ENCODE results near the gene GRK6.

The GRK6 gene

DNA sequence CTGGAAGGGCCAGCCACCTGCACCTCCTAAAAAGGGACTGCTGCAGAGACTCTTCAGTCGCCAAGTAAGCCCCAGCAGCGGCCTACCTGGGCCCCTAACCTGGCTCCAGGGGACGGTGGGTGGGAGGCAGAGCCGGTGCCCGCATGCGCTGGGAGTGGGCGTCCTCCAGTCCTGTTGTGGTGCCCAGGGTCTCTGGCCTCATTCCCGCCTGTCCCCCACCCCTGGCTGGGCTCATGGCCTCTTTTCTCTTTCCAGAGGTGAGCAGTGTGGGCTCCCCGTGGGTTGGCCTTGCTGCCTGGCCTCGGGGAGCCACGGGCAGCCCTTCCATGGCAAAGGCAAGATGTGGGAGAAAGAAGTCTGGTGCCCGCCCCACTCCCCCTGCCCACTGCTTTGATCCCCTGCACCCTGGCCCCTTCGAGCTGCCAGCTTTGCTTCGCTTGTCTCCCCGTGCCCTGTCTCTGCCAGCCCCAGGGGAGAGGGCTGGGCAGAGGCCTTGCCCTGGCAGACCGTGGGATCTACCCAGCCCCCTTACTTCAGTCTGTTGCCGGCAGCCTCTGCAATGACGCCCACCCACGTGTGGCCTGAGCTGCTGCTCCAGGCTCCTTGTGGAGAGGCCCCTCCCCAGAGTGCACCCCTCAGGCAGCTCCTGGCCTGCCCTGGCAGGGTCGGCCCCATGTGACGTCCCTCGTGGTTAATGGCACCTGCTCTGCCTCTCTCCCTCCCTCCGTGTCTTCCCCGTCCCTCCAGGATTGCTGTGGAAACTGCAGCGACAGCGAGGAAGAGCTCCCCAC, 14.7 kb downstream of the GRK6 start:
- DNase-seq, result no peak

DNA sequence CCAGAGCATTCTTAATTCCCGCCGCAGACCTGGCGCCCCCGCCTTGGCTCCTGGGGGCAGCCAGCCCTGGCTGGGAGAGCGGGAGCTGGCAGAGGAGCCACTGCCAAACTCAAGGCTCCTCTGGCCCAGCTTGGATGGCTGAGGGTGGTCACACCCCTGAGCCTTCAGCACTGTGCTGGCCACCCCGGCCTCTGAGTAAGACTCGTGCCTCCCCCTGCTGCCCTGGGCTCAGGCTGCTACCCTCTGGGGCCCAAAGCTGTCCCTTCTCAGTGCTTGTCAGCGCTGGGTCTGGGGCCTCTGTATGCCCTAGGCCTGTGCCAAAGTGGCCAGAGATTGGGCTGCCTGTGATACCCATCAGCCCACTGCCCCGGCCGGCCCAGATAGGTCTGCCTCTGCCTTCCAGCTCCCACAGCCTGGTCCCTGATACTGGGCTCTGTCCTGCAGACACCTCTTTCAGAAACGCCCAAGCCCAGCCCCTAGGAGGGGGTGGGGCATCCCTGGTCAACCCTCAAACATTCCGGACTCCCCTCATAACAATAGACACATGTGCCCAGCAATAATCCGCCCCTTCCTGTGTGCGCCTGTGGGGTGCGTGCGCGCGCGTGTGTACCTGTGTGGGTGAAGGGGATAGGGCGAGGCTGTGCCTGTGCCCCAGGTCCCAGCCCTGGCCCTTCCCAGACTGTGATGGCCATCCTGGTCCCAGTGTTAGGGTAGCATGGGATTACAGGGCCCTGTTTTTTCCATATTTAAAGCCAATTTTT, 15.8 kb downstream of the GRK6 start:
- DNase-seq, result no peak

DNA sequence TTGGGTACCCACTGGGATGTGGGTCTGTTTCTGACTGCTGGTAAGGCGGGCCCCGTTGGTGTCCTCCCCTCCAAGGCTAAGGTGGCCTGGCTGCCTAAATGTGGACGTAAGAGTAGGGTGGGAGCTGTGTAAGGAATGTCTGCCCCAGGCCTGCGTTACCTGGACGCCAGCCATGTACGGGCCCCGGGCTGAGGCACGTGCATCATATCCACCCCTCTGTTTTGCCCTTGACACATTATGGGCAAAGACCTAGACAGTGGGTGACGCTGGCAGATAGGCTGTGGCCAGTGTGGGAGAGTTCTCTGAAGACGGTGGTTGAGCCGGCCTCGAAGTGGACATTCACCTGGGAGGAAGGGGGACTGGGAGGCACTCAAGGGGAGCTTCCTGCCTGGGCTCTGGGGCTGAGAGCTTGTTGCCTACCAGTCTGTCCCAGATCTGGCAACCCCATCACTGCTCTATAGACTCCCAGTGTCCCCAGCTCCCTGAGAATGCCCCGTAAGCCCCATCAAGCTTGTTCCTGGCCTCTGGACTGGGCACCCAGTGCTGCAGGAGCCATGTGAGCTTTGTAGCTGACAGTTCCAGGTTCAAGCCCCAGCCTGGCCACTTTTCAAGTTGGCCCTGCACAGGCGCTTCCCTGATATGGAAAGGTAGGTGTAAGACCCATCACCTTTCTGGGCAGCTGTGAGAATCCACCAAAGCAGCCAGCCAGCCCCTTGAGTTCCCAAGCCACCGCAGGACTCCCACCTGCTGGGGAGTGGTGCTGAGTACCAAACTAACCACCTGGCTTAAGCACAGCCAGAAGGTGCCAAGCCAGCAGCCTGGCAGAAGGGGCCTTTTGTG, 16.9 kb downstream of the GRK6 start:
- no peak for DNase-seq

DNA sequence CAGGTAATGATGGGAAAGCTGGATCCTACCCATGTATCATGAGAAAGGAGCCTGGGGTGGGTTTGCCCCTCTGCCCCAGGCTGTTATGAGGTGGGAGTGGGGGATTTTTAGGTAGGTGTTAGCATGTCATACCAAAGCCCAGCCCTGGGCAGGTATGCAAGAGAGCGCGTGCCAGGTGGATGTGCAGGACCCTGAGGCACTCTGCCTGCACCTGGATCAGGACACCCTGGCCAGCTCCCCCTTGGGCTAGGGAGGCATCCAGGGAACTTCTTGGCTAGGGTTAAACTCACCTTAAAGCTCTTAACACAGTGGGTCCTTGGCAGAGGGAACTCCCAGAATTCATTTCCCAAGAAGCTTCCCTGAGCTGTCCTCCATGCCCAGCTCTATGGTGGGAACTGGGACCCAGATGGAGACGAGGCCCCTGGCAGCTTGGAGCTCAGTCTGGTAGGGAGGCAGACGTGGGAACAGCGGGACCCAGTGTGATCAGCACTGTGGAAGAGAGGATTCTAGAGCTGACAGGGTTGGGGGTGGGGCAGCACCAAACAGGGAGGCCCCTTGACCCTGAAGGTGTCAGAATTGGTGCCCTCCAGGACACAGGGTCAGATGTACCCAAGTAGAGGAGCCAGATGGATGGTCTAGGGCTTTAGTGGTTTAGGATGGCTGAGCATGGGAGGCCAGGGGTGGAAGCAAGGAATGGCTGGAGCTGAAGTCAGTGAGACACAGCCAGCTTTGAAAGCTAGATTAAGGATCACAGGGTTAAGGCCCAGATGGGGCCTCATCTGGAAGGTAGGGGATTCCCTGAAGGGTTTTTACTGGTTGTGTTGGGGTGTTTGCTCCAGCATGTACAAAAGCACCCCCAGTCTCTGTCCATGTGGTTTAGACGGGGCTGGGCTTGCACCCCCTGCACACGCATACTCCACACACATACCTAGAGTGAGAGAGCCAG, 17.9 kb downstream of the GRK6 start:
- DNase-seq, result no peak

DNA sequence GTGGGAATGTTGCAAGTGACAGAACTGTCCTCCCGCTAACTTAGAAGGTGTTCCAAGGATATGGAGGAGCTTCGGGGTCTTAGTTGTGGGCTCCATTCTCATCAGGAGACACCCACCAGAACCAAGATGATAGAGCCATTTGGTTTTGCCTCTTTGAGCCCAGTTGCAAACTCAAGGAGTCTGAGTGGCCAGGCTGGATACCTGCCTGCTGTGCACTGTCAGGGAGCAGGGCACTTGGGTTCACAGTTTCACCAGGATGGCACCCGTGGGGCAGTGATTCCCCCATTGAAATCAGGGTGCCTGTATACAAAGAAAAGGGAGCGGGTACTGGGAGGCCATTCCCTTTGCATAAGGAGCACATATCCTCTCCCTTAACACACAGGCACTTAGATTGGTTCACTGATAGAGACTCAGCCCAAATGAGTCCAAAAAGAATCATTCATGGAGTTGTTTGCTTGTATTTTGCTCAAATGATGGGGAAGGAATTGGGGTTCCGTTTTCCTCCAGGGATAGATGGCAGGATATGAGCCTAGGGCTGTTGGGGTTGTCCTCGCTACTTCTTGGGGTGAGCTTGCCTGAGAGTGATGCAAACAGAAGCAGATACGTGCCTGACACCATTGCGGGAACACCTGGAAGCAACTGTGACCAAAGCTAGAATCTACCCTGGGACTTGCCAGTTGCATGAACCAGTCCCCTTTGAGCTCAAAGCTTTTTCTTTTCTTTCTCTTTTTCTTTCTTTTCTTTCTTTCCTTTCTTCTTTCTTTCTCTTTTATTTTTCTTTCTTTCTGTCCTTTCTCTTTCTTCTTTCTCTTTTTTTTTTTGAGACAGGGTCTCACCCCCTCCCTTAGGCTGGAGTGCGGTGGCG, 18.8 kb downstream of the GRK6 start:
- DNase-seq, result peak; percentile 42

DNA sequence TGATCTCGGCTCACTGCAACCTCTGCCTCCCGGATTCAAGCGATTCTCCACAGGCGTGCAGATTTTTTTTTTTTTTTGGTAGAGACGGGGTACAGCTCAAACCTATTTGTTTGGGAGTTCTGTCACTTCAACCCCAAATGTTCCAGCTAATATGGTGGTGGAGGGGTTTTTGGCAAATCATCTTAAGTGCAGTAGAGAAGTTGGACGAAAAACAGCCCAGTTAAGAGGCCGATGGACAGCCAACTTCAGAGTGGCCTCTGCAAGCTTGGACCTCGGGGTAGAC, 19.4 kb downstream of the GRK6 start:
- DNase-seq, result no peak

DNA sequence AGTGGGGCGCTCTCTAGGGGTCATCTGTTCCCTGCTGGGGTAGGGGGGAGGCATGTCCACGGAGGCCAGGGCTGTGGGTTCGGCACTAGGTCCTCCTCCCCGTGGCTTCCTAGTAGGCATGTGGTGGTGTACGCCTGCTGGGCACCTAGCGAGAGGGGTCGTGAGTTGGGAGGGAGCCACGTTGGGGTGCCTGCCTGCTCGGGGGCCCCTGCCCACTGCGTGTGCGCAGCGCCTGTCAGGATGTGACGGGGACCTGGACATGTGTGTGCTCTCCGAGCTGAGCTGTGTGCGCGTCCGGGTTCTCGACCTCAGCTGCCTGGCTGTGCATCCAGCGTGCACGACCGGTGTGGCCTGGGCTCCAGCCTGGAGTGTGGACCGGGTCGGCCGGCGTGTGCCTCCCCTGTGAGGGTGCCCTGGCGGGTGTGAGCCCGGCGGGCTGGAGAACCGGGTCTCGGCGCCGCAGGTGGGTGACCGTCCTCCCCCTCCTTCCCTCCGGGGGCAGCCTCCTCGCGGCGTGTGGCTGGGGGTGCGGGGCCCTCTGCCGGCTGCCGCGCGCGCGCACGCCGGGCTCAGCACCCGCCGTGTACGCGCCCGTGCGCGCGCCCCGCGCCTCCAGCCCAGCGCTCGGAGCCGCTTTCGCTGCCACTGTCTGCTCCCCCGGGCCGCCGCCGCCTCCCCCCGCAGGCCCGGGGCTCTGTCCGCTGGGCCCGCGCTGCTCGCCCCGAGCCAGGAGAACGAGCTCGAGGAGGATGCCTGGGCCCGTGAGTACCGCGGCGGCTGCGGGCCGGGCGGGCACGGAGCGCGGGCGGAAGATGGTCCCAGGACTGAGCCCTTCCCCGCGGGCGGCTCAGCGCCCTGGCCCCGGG, 20.0 kb downstream of the GRK6 start, which contains the start of gene PRR7:
Gene PRR7 (plus strand): TSS at position 615 of the 866 bp plus-strand sequence. CDS start 8,254 bp downstream, outside the sequence.
- DNase-seq, result peak; percentile 72

DNA sequence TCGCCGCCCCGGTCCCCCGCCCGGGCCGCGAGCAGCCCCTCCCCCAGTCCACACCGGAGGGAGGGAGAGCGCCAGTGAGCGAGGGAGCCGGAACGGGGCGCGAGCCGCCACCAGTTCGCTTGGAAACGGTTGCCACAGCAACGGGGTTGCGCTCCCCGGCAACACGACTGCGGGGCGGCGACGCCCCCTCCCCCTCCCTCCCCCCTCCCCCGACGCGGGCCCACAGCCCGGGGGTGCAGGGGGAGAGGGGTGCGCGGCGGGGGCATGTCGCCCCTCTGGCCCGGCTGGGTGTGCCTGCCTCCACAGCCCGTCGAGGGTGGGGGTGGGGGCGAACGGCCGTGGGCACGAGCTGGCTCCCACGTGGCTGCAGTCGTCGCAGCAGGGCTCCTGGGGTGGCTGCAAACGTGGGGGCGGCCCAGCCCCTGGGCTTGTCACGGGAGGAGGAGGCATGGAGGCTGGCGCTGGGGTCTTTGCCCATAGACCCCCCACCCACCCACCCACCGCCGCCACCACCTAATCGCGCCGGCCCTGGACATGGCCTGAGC, 20.7 kb downstream of the GRK6 start:
- peak; percentile 76 for DNase-seq

DNA sequence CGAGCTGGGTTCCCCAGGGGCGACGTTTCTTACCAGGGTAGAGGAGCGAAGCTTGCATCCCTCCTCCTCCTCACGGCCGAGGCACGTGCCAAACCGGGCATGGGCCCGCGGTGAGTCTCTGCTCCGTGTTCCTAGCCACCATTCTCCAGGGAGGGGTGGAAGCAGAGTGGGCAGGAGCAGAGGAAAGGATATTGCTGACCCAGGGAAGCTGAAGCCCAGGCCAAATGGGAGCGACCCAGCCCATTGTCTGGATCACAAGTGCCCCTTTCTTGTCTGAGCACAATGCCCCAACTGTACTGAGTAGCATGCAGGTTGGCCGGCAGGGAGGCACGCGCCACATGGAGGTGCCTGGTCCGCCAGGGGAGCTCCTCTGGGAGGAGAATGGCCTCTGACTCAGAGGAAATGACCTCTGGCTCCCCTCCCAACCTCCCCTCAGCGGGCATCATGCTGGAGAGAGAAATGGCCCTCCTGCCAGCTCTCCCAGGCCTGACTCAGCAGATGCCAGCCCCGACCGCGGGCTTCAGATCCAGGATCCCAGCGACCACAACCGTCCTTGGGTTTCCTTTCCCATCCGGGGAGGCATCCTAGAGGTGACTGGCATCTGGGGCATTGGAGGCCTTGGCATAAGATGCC, 21.3 kb downstream of the GRK6 start:
- no peak for DNase-seq

DNA sequence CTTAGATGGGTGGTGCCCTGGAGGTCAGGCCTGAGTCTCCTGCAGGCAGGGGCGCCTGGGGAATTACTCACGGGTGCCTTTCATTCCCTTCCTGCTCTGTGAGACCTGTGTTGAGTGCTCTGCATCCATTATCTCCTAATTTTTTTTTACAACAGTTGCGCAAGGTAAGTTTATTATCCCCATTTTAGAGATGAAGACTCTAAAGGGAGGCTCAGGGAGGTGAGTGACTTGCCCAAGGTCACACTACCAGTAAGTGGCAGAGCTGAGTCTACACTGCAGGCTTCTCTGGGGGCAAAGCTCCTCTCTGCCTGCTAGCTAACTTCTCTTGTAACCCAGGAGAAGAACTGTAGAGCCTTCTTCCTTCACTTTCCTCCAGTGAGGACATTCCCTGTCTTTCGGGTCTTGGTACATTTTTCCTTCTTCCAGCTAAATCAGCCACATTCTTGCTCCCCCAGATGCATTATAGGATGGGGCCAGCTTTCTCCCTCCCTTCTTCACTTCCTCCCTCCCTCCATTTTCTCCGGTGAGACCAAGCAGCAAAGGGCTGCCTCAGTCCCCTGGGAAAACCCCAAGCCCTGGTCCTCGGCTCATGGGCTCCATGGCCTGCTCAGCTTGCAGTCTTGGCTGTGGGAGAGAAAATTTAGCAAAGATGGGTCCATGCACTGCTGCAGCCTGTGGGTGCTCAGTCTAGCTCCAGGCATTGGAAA, 21.9 kb downstream of the GRK6 start:
- no peak for DNase-seq

DNA sequence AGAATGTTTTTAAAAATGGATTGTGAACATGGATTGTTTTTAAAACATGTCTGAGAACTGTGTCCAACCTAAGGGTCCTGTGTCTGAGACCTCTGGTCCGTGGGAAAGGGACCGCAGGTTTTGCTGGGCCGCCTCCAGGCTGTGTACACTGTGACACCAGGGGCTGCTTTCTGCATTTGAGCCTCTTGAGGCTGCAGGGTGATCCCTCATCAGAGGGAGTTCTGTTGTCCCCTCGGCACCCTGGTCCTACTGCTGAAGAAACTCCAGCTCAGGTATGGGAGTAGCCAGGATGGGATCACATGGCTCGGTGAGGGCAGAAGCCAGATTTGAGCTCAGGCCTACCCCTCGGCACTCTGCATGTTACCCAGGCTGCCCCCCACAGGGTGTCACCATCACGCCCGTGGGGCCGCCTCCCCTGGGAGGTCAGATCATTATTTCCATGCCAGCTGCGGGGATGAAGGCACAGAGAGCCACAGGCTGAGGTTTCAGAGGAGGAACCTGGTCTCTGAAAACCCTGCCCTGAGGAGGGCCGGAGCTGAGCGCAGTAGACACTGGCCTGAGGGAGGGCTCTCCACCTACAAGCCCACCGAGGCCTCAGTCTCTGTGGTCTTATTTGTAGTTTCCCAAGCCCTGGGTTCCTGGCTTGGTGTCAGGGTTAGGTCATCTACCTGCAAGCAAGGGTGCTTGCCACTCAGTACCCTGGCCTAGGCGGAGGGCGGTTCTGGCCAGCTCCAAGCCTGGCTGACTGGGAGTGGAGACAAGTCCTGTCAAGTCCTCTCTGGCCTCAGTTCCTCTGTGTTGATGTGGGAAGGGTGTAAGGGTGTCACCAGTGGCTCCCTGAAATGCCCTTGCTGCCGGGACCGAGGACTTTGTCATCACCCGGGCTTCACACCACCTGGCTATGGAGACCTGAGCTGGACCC, 22.9 kb downstream of the GRK6 start:
- DNase-seq, result no peak

DNA sequence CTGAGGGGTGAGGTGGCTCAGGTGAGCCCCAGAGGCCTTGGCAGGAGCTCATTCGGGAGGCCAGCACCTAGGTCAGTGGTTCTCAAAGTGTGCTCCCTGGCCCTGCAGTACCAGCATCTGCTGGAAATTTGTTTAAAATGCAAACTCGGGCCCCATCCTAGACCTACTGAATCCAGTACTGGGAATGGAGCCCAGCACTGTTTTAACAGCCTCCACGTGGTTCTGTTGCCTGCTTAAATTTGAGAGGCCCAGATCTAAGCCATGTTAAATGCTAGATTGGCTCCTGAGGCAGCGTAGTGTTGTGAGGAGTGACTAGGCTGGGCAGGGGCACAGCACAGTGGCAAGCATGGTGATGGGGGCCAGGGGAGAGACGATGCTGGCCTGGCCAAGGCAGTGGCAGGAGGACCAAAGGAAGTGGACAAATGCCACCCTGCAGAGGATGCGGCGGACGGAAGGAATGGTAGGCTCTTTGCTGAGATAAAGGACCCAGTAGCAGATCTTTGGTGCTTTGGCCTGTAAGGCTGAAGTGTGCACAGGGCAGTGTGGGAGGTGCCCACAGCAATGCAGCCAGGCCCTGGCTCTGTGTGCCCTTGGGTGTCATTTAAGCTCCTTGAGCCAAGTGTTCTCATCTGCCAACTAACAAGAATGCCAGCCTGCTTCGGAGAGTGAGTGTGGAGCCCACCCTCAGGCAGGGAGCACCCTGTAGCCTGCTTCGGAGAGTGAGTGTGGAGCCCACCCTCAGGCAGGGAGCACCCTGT, 24.4 kb downstream of the GRK6 start:
- DNase-seq, result no peak

DNA sequence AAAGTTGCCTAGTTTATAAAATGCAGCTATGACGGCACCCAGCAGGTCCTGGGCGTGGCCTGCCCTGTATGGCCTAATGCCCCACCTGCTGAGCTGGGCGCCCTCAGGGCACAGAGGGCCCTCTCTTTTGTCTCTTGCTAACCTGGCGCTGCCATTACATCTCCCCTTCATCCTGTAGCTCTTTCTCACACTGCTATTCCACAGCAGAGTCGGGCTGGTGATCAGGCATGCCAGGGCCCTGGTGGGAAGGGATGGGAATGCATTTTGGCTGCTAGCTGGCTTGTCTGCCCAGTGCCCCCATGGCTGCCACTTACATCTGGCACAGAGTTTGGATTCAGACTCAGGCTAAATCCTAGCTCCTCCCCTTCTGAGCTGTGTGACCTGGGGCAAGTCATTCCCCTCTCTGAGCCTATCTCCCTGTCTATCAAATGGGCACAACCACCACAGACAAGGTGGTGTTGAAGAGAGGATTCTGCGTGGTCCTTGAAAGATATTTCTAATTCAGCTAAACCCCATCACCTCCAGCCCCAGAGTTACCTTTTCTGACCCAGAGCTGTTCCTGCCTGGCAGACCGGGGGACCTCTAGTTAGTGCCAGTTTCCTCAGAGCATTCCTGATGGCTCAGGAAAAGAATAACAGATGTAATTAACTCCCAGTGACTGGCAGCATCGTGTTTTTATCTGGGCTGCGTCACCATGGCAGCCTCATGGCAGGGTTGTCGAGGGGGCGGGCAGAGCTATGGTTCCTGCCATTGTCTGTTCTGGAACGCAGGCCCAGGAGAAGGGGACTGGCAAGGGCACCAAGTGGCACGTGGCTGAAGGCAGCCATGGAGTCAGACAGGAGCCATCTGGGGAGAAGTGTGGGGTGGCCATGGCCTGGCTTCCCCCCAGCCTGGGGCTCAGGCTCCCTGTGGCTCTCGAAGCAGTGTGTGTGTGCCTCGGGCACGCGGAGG, 26.5 kb downstream of the GRK6 start:
- DNase-seq, result no peak

DNA sequence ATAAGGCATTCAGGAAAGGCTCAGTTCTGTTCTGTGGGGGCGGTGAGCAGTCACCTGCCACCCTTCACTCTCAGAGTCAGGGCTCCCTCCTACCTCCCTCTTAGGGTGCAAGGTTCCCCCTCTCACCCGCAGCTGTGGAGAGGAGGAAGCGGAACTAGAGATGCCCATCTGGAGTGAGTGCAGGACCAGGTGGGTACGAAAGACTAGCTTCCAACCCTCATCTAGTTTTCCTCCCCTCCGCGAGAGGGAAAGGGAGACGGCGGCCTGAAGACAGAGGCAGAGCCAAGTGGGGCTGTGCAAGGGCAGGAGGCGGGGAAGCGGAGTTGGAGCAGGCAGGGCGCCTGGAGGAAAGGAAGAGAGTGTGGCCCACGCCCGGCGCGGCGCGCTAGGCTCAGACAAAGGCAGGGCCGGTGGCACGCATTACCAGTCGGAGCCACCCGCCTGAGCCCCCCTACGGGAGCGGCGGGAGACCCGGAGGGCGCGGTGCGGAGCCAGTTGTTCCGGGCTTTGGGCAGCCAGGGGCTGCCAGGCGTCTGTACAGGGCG, 27.4 kb downstream of the GRK6 start:
- no peak for DNase-seq

DNA sequence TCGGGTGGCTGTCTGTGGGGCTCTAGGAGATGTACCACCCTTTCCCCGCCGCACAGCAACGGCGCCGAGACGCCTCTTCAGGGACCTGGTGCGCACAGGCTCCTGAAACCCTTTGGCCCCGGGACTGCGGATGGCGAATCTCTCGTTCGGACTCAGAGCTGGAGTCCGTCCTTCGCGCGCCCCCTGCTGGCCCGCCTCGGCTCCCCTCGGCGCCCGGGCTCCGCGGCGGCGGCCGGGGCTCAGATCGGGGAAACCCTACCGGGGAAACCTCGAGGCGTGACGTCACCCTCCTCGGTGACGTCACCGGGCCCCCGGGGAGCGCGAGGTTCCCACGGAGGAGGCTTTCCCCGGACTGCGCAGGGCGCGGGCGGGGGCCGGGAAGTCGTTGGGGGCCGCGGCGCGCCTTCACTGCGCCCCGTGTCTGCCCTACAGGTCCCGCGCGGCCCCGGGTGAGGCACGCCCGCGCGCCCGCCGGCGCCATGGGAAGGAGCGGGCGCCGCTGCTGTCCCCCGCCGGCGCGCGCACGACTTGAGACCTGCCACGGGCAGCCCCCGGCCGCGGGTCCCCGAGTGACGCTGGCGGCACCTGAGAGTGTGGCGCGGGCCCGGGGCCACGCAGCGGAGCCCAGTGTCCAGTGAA, 28.0 kb downstream of the GRK6 start:
- peak; percentile 94 for DNase-seq

Data from activated CD4-positive, alpha-beta T cell treated with anti-CD3 and anti-CD28 coated beads, Interleukin-2, amount 50 U/mL, for 16 hours (primary cell).